ENCODE measurements around the gene STPG1.

Gene STPG1

GRCh38 chr1:24381256-24381655, 32.3 kb downstream of the STPG1 start:
- in situ Hi-C loops (cut with MboI; ENCODE audit: low pct_unique_long_range_greater_than_20kb, low sequenced_read_pairs), result loop anchor here (10.0 kb wide), 1 partner anchor 176 kb away; no protein-coding TSS in a partner anchor
- DNase-seq, result no peak

GRCh38 chr1:24380508-24380907, 33.1 kb downstream of the STPG1 start:
- in situ Hi-C loops (cut with MboI; ENCODE audit: low pct_unique_long_range_greater_than_20kb, low sequenced_read_pairs), result loop anchor here (10.0 kb wide), 1 partner anchor 176 kb away; no protein-coding TSS in a partner anchor
- DNase-seq, result no peak

- in situ Hi-C loops (cut with MboI; ENCODE audit: low pct_unique_long_range_greater_than_20kb, low sequenced_read_pairs), result loop anchor here (10.0 kb wide), 1 partner anchor 175 kb away; no protein-coding TSS in a partner anchor
- DNase-seq, result no peak
Observed at GRCh38 chr1:24379733-24380315, 33.8 kb downstream of the STPG1 start.

- in situ Hi-C loops (cut with MboI; ENCODE audit: low pct_unique_long_range_greater_than_20kb, low sequenced_read_pairs), result no loop called here
- DNase-seq, result no peak
Observed at GRCh38 chr1:24374891-24375786, 38.4 kb downstream of the STPG1 start.

GRCh38 chr1:24373710-24374109, 39.9 kb downstream of the STPG1 start:
- no peak for DNase-seq
- in situ Hi-C loops (cut with MboI; ENCODE audit: low pct_unique_long_range_greater_than_20kb, low sequenced_read_pairs), result no loop called here

- in situ Hi-C loops (cut with MboI; ENCODE audit: low pct_unique_long_range_greater_than_20kb, low sequenced_read_pairs), result no loop called here
Observed at GRCh38 chr1:24373044-24373443, 40.5 kb downstream of the STPG1 start.

GRCh38 chr1:24369801-24370200, 43.8 kb downstream of the STPG1 start:
- in situ Hi-C loops (cut with MboI; ENCODE audit: low pct_unique_long_range_greater_than_20kb, low sequenced_read_pairs), result no loop called here
- no peak for DNase-seq

More at GRCh38 chr1:24373044-24373443, 40.5 kb downstream of the STPG1 start:
- no peak for DNase-seq

GRCh38 chr1:24369199-24369598, 44.4 kb downstream of the STPG1 start:
- in situ Hi-C loops (cut with MboI; ENCODE audit: low pct_unique_long_range_greater_than_20kb, low sequenced_read_pairs), result no loop called here

GRCh38 chr1:24366707-24367106, 46.9 kb downstream of the STPG1 start:
- in situ Hi-C loops (cut with MboI; ENCODE audit: low pct_unique_long_range_greater_than_20kb, low sequenced_read_pairs), result no loop called here
- no peak for DNase-seq

More at GRCh38 chr1:24369199-24369598, 44.4 kb downstream of the STPG1 start:
- DNase-seq, result no peak

- in situ Hi-C loops (cut with MboI; ENCODE audit: low pct_unique_long_range_greater_than_20kb, low sequenced_read_pairs), result no loop called here
- no peak for DNase-seq
Observed at GRCh38 chr1:24364975-24365678, 48.5 kb downstream of the STPG1 start.

- in situ Hi-C loops (cut with MboI; ENCODE audit: low pct_unique_long_range_greater_than_20kb, low sequenced_read_pairs), result no loop called here
- no peak for DNase-seq
Observed at GRCh38 chr1:24364605-24364974, 49.0 kb downstream of the STPG1 start.

GRCh38 chr1:24363994-24364393, 49.6 kb downstream of the STPG1 start:
- no peak for DNase-seq
- in situ Hi-C loops (cut with MboI; ENCODE audit: low pct_unique_long_range_greater_than_20kb, low sequenced_read_pairs), result no loop called here

- in situ Hi-C loops (cut with MboI; ENCODE audit: low pct_unique_long_range_greater_than_20kb, low sequenced_read_pairs), result no loop called here
- DNase-seq, result no peak
Observed at GRCh38 chr1:24362982-24363614, 50.5 kb downstream of the STPG1 start.

- DNase-seq, result no peak
- in situ Hi-C loops (cut with MboI; ENCODE audit: low pct_unique_long_range_greater_than_20kb, low sequenced_read_pairs), result no loop called here
Observed at GRCh38 chr1:24362396-24362795, 51.2 kb downstream of the STPG1 start.

GRCh38 chr1:24361811-24362210, 51.8 kb downstream of the STPG1 start:
- in situ Hi-C loops (cut with MboI; ENCODE audit: low pct_unique_long_range_greater_than_20kb, low sequenced_read_pairs), result no loop called here
- DNase-seq, result no peak

- in situ Hi-C loops (cut with MboI; ENCODE audit: low pct_unique_long_range_greater_than_20kb, low sequenced_read_pairs), result no loop called here
- DNase-seq, result no peak
Observed at GRCh38 chr1:24360681-24361080, 52.9 kb downstream of the STPG1 start.

GRCh38 chr1:24357038-24357437, 56.5 kb downstream of the STPG1 start:
- DNase-seq, result no peak
- in situ Hi-C loops (cut with MboI; ENCODE audit: low pct_unique_long_range_greater_than_20kb, low sequenced_read_pairs), result no loop called here

- in situ Hi-C loops (cut with MboI; ENCODE audit: low pct_unique_long_range_greater_than_20kb, low sequenced_read_pairs), result no loop called here
- no peak for DNase-seq
Observed at GRCh38 chr1:24355466-24355865, 58.1 kb downstream of the STPG1 start.

- no peak for DNase-seq
- in situ Hi-C loops (cut with MboI; ENCODE audit: low pct_unique_long_range_greater_than_20kb, low sequenced_read_pairs), result no loop called here
Observed at GRCh38 chr1:24353292-24353891, 60.2 kb downstream of the STPG1 start.

Data from KBM-7 (cell line).